Measurements from ENCODE around the gene COX5A.
A peak's percentile ranks its signal among the peaks of the same experiment; 100 is the strongest.
"Not testable (repeated sequence)": the region's sequence is repeated elsewhere in the genome, so short reads cannot be mapped to it uniquely, and the experiment has no call there.

COX5A gene

GRCh38 chr15:74937272-74937589, 642 bp downstream of the COX5A start:
- DNase-seq (ENCODE audit: low read depth, low spot score), result no peak
- peak overlapping the region; percentile 71 for H3K4me3 ChIP-seq (ENCODE audit: low read depth, low read length)
- in situ Hi-C loops (cut with HindIII; ENCODE audit: low sequenced_read_pairs), result no loop called here
- TF ChIP-seq CTCF (IDR thresholded peaks at IDR 0.05; ENCODE audit: low read depth, low read length), result no peak

GRCh38 chr15:74935193-74935592, 2.7 kb downstream of the COX5A start:
- DNase-seq (ENCODE audit: low read depth, low spot score); H3K4me3 ChIP-seq (ENCODE audit: low read depth, low read length); in situ Hi-C loops (cut with HindIII; ENCODE audit: low sequenced_read_pairs): not testable (repeated sequence)
- peak; percentile 17 for TF ChIP-seq CTCF (IDR thresholded peaks at IDR 0.05; ENCODE audit: low read depth, low read length)

GRCh38 chr15:74933573-74933972, 4.3 kb downstream of the COX5A start:
- in situ Hi-C loops (cut with HindIII; ENCODE audit: low sequenced_read_pairs), result no loop called here
- DNase-seq (ENCODE audit: low read depth, low spot score), result no peak
- H3K4me3 ChIP-seq (ENCODE audit: low read depth, low read length), result no peak overlapping the region
- TF ChIP-seq CTCF (IDR thresholded peaks at IDR 0.05; ENCODE audit: low read depth, low read length), result no peak

- no peak for TF ChIP-seq CTCF (IDR thresholded peaks at IDR 0.05; ENCODE audit: low read depth, low read length)
- no peak for DNase-seq (ENCODE audit: low read depth, low spot score)
- H3K4me3 ChIP-seq (ENCODE audit: low read depth, low read length), result no peak overlapping the region
- in situ Hi-C loops (cut with HindIII; ENCODE audit: low sequenced_read_pairs), result no loop called here
These were observed 9.1 kb downstream of the COX5A start for GRCh38 chr15:74928771-74929198.

GRCh38 chr15:74924525-74924924, 13.3 kb downstream of the COX5A start:
- DNase-seq (ENCODE audit: low read depth, low spot score), result no peak
- in situ Hi-C loops (cut with HindIII; ENCODE audit: low sequenced_read_pairs), result no loop called here

GRCh38 chr15:74920456-74920855, 17.4 kb downstream of the COX5A start:
- TF ChIP-seq CTCF (IDR thresholded peaks at IDR 0.05; ENCODE audit: low read depth, low read length), result no peak
- no peak for DNase-seq (ENCODE audit: low read depth, low spot score)
- in situ Hi-C loops (cut with HindIII; ENCODE audit: low sequenced_read_pairs), result no loop called here

More at GRCh38 chr15:74924525-74924924, 13.3 kb downstream of the COX5A start:
- no peak for TF ChIP-seq CTCF (IDR thresholded peaks at IDR 0.05; ENCODE audit: low read depth, low read length)
- H3K4me3 ChIP-seq (ENCODE audit: low read depth, low read length), result no peak overlapping the region

GRCh38 chr15:74917676-74918075, 20.2 kb downstream of the COX5A start:
- no peak for TF ChIP-seq CTCF (IDR thresholded peaks at IDR 0.05; ENCODE audit: low read depth, low read length)
- in situ Hi-C loops (cut with HindIII; ENCODE audit: low sequenced_read_pairs), result no loop called here
- DNase-seq (ENCODE audit: low read depth, low spot score), result no peak
- H3K4me3 ChIP-seq (ENCODE audit: low read depth, low read length), result no peak overlapping the region

More at GRCh38 chr15:74920456-74920855, 17.4 kb downstream of the COX5A start:
- H3K4me3 ChIP-seq (ENCODE audit: low read depth, low read length), result no peak overlapping the region

GRCh38 chr15:74913799-74914198, 24.1 kb downstream of the COX5A start:
- DNase-seq (ENCODE audit: low read depth, low spot score); in situ Hi-C loops (cut with HindIII; ENCODE audit: low sequenced_read_pairs); H3K4me3 ChIP-seq (ENCODE audit: low read depth, low read length): not testable (repeated sequence)

Data from astrocyte of the spinal cord (primary cell).